Loucy (cell line): ENCODE data around the gene TAF1B.

Experiments
- H2AFZ ChIP-seq: fragments of 200-600 bp; sonication (generic); 2 replicates; pipeline ENCODE4 v1.6.0; 2016; ENCODE audit warnings: antibody characterized with exemption, mild to moderate bottlenecking, low read length, moderate library complexity
- H3F3A ChIP-seq: fragments of 200-600 bp; 2 replicates; pipeline ENCODE4 v1.6.0; 2016; ENCODE audit warnings: antibody characterized with exemption, low read depth, mild to moderate bottlenecking
- H3K27me3 ChIP-seq: fragments of 200-600 bp; sonication (generic); 2 replicates; pipeline ENCODE4 v1.6.1; 2014; ENCODE audit warnings: low read length, mild to moderate bottlenecking; ENCODE audit not compliant: insufficient read depth, poor library complexity, severe bottlenecking
- H3K36me3 ChIP-seq: fragments of 200-600 bp; sonication (generic); 2 replicates; pipeline ENCODE4 v1.6.1; 2016; ENCODE audit warnings: low read length; ENCODE audit not compliant: insufficient read depth
- H3K4me1 ChIP-seq: fragments of 200-600 bp; sonication (generic); 2 replicates; pipeline ENCODE4 v1.5.1; 2014; ENCODE audit warnings: low read length, mild to moderate bottlenecking; ENCODE audit not compliant: insufficient read depth, poor library complexity, severe bottlenecking
- H3K4me2 ChIP-seq: fragments of 200-600 bp; sonication (generic); 2 replicates; pipeline ENCODE4 v1.6.0; 2014; ENCODE audit warnings: antibody characterized with exemption, low read length, low read depth, mild to moderate bottlenecking; ENCODE audit not compliant: poor library complexity, severe bottlenecking
- H3K4me3 ChIP-seq: fragments of 200-600 bp; sonication (generic); 2 replicates; pipeline ENCODE4 v1.5.1; 2014; ENCODE audit warnings: low read length, mild to moderate bottlenecking, mixed read lengths; ENCODE audit not compliant: poor library complexity, severe bottlenecking
- H3K79me2 ChIP-seq: fragments of 200-600 bp; sonication (generic); 2 replicates; pipeline ENCODE4 v1.6.1; 2014; ENCODE audit warnings: low read length; ENCODE audit not compliant: insufficient read depth
- H3K9ac ChIP-seq: fragments of 200-600 bp; sonication (generic); 2 replicates; pipeline ENCODE4 v1.6.0; 2014; ENCODE audit warnings: mild to moderate bottlenecking, low read depth, low read length, moderate library complexity; ENCODE audit not compliant: poor library complexity, severe bottlenecking
- H3K9me2 ChIP-seq: fragments of 200-600 bp; sonication (generic); replicated peaks from 2 replicates; pipeline ENCODE4 v1.6.1; 2016; ENCODE audit warnings: low read depth, low read length, mixed read lengths
- H3K9me3 ChIP-seq: fragments of 200-600 bp; sonication (generic); 2 replicates; pipeline ENCODE4 v1.6.1; 2014; ENCODE audit warnings: mild to moderate bottlenecking, antibody characterized with exemption, low read length, low read depth; ENCODE audit not compliant: insufficient read depth
- H4K20me1 ChIP-seq: fragments of 200-600 bp; sonication (generic); 2 replicates; pipeline ENCODE4 v1.6.0; 2014; ENCODE audit warnings: antibody characterized with exemption, low read length, mild to moderate bottlenecking; ENCODE audit not compliant: insufficient read depth, poor library complexity, severe bottlenecking
- EZH2phosphoT487 ChIP-seq: fragments of 200-600 bp; IDR thresholded peaks from 2 replicates; pipeline ENCODE4 v1.6.1; 2018; ENCODE audit warnings: antibody characterized with exemption, mild to moderate bottlenecking, moderate library complexity, borderline replicate concordance
- TF ChIP-seq, protein P1 (sequence below): fragments of 200-600 bp; sonication (generic); conservative IDR thresholded peaks from 2 replicates; pipeline ENCODE4 v1.5.1; 2014; ENCODE audit warnings: mild to moderate bottlenecking, antibody characterized with exemption, low read length

The TAF1B gene

GRCh38 chr2:9877026-9877425 lies 33.8 kb downstream of the TAF1B start:
- H3K4me3 ChIP-seq, result no peak overlapping the region
- peaks cover 49% of the 10 kb centered on the region; the same call in 1 of the 2 replicates for H3K36me3 ChIP-seq
- no peaks in the 10 kb centered on the region for H3K79me2 ChIP-seq

DNA sequence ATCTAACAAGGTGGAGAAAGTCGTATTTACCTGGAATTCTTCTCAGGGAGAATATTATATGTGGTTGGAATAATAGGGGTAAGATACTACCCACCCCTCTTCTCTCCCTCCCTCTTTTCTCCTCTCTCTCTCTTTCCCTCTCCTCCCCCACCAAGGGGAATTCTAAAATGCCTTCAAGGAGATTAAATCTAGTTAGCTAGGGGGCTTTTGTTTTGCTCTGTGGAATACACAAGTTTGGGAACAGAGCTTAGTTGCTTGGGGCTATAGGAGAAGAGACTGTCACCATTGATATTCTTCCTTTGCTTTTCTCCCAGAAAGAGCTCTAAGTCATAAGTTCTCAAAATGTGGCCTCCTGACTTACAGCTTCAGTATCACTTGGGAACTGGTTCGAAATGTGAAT lies 34.5 kb downstream of the TAF1B start:
- Histone ChIP-seq H3K9me3 (no peaks in the 10 kb centered on the region), H3K27me3 (no peaks in the 10 kb centered on the region), H3F3A (no peaks in the 10 kb centered on the region), H2AFZ (no peak overlapping the region), H3K4me1 (no peaks in the 10 kb centered on the region), H3K9me2 (no peaks in the 10 kb centered on the region), H3K79me2 (no peaks in the 10 kb centered on the region), H3K4me3 (no peak overlapping the region), H3K4me2 (no peak overlapping the region), H3K36me3 (peaks cover 49% of the 10 kb centered on the region; the same call in 1 of the 2 replicates), H3K9ac (no peak overlapping the region), H4K20me1 (no peaks in the 10 kb centered on the region)
- TF ChIP-seq EZH2phosphoT487, result no peak
- TF ChIP-seq, protein P1, sequence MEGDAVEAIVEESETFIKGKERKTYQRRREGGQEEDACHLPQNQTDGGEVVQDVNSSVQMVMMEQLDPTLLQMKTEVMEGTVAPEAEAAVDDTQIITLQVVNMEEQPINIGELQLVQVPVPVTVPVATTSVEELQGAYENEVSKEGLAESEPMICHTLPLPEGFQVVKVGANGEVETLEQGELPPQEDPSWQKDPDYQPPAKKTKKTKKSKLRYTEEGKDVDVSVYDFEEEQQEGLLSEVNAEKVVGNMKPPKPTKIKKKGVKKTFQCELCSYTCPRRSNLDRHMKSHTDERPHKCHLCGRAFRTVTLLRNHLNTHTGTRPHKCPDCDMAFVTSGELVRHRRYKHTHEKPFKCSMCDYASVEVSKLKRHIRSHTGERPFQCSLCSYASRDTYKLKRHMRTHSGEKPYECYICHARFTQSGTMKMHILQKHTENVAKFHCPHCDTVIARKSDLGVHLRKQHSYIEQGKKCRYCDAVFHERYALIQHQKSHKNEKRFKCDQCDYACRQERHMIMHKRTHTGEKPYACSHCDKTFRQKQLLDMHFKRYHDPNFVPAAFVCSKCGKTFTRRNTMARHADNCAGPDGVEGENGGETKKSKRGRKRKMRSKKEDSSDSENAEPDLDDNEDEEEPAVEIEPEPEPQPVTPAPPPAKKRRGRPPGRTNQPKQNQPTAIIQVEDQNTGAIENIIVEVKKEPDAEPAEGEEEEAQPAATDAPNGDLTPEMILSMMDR, result no peak

More at GRCh38 chr2:9877026-9877425, 33.8 kb downstream of the TAF1B start:
- Histone ChIP-seq H3K9me3 (no peaks in the 10 kb centered on the region), H4K20me1 (no peaks in the 10 kb centered on the region), H2AFZ (no peak overlapping the region), H3F3A (no peaks in the 10 kb centered on the region), H3K4me1 (no peaks in the 10 kb centered on the region), H3K9me2 (no peaks in the 10 kb centered on the region), H3K9ac (no peak overlapping the region), H3K4me2 (no peak overlapping the region), H3K27me3 (no peaks in the 10 kb centered on the region)
- TF ChIP-seq, protein P1, result no peak
- no peak for TF ChIP-seq EZH2phosphoT487

DNA sequence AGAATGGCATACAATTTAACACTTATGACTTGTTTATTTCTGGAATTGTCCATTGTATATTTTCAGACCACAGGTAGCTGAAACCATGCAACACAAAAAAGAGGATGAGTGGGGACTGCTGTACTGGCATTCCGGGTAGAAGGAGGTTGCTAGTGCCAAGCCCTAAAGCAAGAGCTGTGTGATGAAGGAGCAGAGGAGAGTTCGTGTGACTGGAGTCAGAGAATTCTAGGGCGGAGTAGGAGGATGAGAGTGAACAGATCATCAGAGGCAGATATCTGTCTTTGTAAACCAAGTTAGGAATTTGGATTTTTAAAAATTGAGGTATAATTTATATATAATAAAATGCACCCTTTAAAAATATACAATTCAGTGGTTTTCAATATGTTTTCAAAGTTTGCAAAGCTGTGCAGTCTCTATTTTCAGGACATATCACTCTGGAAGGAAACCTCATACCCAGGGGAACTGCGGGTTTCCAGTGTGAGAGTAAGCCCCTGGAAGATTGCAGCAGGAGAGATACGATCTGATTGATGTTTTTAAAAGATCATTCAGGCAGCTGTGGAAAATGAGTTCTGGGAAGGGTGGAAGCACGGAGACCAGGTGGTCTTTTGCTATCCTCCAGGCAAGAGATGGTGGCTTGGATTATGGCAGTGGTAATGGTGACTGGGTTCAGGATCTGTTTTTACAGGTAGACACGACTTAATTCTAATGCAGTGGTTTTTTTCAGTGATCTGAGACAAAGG lies 36.4 kb downstream of the TAF1B start:
- H3F3A ChIP-seq, result no peaks in the 10 kb centered on the region
- peaks cover 46% of the 10 kb centered on the region; the same call in 1 of the 2 replicates for H3K36me3 ChIP-seq
- H4K20me1 ChIP-seq, result no peaks in the 10 kb centered on the region
- H3K27me3 ChIP-seq, result no peaks in the 10 kb centered on the region
- no peaks in the 10 kb centered on the region for H3K9me2 ChIP-seq
- H3K79me2 ChIP-seq, result no peaks in the 10 kb centered on the region
- H3K4me1 ChIP-seq, result no peaks in the 10 kb centered on the region
- TF ChIP-seq, protein P1, result no peak
- no peak for TF ChIP-seq EZH2phosphoT487
- H3K4me2 ChIP-seq, result no peak overlapping the region
- no peak overlapping the region for H2AFZ ChIP-seq
- H3K9ac ChIP-seq, result no peak overlapping the region
- no peak overlapping the region for H3K4me3 ChIP-seq
- H3K9me3 ChIP-seq, result no peaks in the 10 kb centered on the region
